Measurements from ENCODE around the gene KL.

Gene KL

DNA sequence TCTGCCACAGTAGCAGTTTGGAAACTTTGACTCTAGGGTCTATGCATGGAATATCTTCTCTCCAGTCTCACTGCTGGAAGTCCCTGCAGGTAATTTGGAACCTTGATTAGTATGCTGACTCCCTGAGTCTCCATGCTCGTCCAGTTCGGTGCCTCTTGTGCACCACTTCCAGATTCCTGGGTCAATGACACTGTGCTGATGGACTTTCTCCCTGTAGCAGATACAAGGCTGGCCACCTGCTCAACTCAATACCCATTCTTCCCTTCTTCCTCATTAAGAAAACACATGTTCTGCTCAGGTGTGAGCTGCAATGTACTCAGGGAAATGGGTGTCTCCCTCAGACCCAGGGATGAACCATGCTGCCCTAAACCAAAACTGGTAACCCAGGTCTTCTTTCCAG lies 99.1 kb downstream of the KL start:
- DNase-seq = no peak
